ENCODE results near the gene CLPSL2.

The CLPSL2 gene

DNA sequence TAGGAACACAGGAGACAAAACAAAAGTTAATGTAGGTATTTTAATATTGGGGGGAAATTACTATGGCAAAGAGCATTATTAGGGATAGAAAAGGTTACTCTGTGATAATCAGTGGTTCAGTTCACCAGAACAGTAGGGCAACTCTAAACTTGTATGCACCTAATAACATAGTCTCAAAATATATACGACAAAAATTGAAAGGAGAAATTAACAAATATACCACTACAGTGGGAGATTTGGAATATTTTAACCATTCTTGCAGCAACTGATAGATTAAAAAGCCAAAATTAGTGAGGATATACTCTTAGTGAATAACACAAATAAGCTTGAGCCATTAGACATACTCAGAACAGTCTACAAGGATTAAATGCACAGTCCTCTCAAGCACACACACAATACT lies 28.5 kb upstream of the CLPSL2 start:
- no peak for FAIRE-seq

DNA sequence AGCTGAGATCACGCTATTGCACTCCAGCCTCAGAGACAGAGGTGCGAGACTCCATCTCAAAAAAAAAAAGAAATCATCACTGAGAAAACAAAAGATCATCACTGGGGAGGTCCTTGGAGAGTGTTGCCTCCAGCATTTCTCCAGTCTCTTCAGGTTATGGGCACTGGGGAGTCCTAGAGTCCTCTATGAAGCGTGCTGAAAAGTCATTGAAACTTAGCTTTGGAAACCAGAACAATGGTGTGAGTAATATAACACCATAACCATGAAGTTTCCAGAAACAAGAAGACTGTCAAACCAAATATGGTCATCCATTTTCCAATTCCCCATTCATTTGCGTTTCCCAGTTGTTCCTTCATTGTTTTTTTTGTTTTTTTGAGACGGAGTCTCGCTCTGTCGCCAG lies 25.8 kb upstream of the CLPSL2 start:
- no peak for FAIRE-seq

DNA sequence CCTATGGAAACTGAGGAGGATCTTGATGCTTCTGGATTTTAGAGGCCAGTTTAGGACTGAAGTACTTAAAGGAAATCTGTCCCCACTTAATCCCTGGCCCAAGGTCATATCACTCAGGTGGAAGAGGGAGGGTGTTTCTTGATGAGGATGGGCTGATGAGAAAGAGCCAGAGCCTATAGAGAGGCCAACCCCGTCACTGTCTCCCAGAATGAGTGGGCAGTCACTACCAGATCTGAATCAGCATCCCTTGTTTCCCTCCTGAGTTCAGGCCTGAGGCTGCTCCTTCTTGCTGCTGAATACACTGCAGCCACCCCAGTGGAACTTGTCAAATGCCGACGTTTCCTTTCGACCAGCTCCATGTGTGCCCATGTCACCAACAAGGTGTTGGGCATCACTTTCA lies 24.8 kb upstream of the CLPSL2 start:
- FAIRE-seq = no peak

DNA sequence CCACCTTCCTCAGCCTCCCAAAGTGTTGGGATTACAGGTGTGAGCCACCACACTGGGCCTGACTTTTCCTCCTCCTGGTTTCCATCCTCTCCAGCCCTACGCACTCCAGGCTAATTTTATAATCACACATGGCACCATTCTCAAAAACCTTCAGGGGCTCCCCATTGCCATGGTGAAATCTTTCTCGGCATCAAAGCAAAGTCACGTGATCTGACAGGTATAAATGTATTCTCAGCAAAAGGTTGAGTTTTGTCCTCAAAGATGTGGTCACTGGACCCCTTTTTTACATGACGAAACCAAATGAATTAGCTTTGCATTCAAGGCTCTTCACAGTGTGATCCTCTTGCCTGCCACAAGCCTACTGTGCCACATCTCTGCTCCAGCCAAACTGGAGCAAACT lies 24.1 kb upstream of the CLPSL2 start:
- no peak for FAIRE-seq

DNA sequence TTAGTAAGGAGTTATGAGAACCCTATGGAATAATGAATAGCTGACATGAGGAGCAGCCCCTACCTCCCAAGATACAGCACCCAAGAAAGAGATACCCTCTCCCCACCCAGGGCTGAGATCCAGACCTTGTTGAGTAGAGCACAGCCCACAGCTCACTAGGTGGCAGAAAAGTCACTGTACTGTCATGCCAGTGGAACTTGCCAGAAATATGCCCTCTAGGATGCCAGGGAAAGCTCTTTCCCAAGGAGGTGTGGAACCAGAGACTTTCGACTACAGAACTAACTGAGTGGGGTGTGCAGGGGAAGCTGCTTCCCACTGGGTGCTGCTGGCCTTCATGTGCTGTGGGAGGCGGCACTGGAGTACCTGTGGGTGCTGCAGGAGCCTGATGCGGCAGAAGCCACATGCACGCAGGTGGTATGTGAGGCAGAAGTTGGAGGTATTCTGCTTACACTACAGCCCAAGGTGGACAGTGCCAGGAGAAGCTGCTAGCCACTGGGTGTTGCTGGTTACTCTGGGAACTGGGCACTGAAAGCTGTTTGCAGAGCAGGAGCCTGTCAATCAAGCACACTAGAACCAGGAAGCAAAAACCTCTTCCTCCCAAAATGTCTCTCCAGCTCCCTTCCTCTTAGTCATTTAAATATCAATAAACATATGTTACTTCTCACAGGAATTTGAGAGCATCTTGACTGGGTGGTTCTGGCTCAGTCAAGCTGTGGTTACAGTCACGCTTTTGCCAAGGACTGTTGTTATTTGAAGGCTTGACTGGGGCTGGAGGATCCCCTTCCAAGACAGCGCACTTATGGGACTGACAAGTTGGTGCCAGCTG lies 21.7 kb upstream of the CLPSL2 start:
- FAIRE-seq = no peak

DNA sequence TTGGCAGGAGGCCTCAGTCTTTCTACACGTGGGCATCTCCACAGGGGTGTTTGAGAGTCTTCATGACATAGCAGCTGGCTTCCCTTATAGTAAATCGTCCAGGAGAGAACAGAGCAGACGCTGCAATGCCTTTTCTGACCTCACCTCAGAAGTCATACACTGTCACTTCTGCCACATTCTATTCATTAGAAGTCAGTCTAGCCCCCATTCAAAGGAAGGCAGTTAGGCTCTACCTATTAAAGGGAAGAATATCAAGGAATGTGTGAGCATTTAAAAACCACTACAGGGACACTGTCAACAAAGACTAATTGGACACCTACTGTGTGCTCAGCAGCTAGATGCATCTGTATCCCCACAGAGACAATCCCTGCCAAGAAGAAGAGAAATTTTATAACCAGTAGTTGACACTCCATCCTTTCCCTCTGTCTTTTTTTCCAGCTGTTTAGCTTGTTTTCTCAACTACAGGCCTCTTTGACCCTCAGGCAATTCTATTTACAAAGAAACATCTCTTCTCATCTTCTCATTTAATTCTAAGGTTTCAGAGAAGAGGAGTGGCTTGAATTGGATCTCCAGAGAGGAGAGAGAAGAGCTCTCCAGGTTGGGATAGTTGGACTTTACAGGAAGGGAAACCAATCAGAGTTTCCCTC lies 21.0 kb upstream of the CLPSL2 start:
- no peak for FAIRE-seq

DNA sequence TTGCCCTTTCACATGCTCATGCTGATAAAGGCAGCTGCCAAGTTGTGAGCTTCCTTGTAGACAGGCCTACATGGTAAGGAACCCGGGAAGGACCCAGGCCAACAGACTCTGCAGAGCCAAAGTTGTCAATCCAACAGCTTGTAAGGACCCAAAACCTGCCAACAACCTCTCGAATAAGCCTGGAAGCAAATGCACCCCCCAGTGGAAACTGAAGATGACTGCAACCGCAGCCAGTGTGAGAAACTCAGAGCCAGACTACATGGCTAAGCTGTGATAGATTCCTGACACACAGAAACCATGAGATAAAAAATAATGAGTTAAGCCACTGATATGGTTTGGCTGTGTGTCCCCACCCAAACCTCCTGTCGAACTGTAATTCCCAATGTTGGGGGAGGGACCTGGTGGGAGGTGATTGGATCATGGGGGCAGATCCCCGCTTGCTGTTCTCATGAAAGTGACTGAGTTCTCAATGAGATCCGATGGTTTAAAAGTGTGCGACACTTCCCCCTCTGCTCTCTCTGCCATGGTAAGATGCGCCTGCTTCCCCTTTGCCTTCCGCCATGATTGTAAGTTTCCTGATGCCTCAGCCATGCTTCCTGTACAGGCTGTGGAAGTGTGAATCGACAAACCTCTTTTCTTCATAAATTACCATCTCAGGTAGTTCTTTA lies 18.8 kb upstream of the CLPSL2 start:
- no peak for FAIRE-seq

DNA sequence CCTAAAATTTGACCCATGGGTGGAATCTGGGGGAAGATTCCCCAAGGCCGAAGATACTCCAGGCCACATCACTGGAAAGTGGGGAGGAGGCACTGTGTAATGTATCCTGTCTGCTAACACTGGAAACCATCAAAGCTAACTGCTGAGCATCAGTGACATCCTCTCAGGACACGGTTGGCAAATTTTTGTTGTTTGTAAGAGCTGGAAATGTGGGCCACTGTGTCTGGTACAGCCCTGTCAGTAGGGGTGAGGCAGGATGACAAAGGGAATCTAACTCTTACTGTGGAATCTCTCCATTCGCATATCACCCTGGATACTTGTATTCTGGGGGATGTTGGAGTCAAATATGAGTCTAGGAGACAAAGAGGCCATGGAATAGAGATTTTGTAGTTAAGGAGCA lies 17.0 kb upstream of the CLPSL2 start:
- no peak for FAIRE-seq

DNA sequence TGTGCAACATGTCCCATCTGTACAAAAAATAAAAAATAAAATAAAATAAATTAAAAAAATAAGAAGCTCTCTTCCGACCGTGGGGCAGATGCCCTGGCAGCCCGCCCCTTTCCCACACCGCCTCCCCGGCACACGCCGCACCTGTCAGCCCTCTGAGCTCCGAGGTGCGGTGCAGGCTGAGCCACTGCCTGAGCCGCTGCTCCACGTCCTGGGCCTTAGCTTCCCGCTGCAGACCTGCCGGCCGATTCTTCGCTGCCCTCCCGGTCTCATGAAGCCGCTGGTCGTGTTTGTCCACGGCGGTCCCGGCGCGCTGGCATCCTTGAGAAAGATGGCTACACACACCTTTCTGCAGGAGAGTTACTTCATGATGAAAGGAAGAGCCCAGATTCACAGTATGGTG lies 10.7 kb upstream of the CLPSL2 start:
- FAIRE-seq = no peak

DNA sequence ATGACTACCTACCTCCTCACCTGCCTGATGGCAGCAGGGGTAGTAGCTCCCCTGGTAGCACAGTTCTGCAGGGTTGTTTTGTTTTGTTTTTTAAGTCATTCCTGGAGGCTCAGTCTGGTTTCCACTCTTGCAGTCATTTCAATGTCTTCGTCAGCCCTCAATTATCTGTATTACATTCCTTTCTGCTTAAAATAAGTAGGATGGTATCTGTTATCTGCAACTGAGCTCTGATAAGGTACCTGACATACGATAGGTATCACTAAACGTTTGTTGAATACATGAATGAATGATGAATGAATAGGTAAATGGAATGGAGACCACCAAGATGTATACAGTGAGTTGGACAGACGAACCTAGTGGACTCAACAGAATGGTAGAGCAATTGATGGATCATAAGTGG lies 7.2 kb upstream of the CLPSL2 start:
- no peak for FAIRE-seq

DNA sequence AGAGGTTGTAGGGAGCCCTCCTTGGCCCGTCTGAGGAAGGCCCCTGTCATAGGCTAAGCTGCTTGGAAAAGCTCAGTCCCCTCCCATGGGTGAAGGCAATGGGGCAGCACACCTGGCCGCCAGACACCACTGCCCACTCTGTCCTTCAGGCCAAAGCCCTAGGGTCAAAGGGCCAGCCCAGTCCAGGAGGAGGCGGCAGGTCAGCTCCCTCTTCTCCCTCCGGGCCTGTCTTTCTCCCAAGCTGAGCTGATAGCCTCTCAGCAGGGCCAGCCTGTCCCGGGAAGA lies 5.1 kb upstream of the CLPSL2 start:
- FAIRE-seq = no peak

DNA sequence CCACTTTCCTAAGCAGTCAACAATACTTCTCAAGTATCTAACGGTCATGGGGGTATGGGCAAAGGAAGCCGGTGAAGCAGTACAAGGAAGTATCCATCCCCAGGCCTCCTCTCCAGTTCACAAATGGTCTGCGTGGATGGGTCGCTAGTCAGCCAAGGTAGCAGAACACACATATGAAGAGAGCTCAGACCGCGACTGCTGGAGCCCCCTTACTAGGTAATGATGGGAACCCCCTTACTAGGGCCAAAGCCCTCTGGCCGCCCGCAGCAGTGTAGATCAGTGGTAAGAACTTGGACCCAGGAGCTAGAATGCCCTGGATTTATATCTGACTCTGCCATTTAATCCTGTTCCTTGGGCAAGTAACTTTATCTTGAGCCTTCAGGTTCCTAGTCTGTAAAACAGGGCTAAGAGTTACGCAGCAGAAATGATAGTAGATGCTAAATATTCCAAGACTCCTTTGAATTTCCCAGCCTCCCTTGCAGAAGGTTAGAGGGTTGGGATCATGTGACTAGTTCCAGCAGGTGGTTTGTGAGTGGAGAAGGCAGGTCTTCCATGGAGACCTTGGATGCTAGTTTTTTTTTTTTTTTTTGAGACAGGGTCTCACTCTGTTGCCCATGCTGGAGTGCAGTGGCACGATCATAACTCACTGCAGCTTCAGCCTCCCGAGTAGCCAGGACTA lies 2.1 kb upstream of the CLPSL2 start:
- no peak for FAIRE-seq

DNA sequence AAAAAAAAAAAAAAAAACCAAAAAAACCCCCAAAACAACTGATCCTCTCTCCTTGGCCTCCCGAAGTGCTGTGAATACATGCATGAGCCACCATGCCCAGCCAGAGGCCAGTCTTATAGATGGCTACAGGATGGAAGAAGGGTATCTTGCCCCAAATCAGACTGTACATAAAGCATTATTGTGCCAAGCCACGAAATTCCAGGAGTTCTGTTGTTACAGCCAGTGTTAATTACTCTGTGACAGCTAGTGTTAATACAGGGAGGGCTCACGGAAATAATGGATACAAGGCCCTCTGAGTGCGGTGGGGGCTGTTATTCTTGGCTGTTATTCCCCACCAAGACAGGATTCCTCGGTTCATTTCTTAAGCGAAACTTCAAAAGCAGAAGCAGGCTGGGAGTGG lies 1.4 kb upstream of the CLPSL2 start:
- no peak for FAIRE-seq

DNA sequence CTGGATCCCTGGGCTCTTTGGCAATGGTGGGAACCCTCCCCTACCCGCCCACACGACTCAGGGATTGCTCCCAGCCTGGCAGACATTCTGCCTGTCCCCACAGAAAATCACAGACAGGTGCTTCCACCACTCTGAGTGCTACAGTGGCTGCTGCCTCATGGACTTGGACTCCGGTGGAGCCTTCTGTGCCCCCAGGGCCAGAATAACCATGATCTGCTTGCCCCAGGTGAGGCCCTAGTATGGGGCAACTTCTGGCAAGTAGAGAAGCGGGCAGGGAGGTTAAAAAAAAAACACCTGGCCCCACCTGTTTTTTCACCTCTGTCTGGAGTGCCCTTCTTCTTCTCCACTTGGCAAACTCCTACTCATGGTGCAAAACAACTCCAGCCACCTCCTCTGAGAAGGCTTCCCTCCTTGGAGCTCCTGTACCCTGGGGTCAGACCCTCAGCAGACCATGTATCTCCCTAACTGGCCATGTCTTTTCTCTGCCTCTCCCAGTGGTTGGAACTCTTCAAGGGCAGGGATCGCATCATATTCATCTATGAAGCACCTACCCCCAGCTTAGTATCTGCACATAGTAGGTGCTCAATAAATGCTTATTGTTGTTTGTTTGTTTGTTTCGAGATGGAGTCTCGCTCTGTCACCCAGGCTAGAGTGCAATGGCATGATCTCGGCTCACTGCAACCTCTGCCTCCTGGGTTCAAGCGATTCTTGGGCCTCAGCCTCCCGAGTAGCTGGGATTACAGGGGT lies 1.1 kb downstream of the CLPSL2 start:
- FAIRE-seq = no peak

DNA sequence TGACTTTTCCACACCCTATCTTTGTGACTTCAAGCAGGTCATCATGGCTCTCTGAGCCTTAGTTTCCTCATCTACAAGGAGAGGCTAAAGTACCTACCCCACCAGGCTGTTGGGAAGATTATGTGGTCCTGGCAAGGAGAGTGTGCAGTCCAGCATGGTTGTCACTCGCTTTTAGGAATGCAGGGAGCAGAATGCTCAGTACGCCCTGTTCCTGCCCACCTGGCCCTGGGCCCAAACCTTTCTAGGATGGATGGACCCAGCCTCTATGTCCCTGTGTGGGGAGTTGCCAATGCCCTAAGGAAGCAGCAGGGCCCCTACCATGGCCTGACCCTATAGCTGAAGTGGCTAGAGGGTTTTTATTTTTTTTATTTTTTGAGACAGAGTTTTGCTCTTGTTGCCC lies 2.0 kb downstream of the CLPSL2 start:
- FAIRE-seq = no peak

DNA sequence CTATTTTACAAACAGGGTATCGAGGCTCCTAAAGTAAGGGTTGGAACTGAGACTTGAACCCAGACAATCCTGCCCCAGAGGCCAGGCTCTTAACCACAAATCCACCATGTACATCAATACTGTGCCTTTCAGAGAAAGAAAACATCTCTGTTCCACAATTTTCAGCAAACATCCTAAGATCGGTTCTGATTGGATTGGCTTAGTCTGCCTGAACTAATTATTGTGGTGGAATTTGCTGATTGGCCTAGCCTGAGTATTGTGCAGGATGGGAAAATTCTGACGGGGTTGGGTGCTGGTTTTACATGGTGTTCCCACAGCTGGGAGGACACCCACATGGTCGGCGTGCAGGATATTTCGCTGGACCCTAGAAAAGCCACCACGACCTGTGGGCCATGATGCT lies 4.3 kb downstream of the CLPSL2 start, which contains the start of gene CLPSL1:
TSS of gene CLPSL1 (plus strand) at position 301 of the 400 bp plus-strand sequence. CDS start at position 393, 92 bp downstream.
- no peak for FAIRE-seq

DNA sequence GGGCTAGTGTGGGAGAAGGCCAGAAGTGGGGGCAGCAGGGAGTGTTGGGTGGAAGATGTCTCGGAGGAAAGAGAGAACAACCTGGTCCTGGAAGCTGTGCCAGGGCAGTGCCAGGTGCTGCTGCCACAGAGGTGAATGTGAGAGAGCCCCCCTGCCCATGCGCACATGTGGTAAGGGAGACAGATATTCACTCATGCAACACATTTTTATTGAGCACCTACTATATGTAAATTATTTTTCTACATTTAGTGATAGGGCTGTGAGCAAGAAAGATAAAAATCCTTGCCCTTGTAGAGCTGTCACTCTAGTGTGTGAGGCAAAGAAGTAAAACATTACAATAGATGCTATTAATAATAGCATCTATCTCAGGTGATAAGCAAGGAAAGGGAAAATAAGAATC lies 4.9 kb downstream of the CLPSL2 start:
- no peak for FAIRE-seq

DNA sequence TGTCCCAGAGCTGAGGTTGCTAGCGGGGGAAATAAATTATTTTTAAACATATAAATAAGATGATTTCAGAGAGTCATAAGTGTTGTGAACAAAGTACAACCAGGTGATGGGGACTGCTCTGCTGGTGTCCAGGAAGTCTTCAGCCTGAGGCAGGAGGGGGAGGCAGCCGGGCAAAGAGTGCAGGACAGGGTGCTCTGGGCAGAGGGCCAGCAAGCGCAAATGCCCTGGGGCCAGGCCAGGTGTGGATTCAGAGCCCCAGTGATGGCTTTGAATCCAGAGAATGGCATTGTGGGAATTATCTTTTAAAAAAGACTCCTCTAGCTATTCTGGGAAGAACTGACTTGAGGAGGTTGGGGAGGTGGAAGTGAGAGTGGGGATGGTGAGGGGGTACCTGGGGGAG lies 6.0 kb downstream of the CLPSL2 start:
- FAIRE-seq = no peak

DNA sequence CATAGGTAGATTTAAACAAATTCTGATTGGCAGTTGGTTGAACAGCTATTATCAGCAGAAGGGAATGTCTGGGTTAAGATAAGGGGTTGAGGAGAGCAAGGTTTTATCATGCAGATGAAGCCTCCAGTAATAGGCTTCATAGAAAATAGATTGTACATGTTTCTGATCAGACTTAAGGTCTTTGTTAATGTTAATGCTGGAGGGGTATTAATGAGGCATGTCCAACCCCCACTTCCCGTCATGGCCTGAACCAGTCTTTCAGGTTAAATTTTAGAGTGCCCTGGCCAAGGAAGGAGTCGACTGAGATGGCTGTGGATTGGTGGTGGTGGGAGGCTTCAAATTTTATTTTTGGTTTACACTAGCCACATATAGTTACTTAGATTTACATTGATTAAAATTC lies 7.8 kb downstream of the CLPSL2 start:
- FAIRE-seq = no peak

DNA sequence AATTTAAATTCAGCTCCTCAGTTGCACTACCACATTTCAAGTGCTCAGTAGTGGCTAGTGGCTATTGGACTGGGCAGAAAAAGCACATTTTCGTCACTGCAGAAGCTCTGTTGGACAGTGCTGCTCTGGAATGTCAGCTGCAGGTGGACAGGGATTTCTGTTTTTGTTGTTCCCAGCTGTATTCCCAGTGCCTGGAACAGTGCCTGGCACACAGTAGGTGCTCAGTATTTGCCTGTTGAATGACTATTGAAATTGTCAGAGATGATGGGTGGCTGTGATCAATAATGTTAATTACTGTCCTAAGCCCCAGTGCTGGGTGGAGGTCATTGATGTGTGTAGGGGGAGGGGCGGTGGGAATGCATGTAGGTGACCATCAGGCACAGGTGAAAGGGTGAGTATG lies 9.9 kb downstream of the CLPSL2 start:
- no peak for FAIRE-seq

DNA sequence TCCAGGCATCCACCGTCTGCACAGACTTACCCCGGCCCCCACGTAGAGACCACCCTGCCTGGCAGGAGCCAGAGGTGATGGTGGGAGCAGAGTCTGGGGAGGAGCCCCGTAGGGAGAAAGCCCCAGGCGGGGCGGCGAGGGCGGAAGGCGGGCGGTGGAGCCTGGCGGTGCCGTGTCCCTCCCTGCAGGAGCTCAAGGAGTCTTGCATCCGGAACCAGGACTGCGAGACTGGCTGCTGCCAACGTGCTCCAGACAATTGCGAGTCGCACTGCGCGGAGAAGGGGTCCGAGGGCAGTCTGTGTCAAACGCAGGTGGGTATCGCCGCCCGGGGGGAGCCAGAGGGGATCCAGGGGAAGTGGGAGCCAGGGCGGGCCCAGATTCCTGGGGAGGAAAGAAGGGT lies 10.4 kb downstream of the CLPSL2 start:
- FAIRE-seq = no peak

DNA sequence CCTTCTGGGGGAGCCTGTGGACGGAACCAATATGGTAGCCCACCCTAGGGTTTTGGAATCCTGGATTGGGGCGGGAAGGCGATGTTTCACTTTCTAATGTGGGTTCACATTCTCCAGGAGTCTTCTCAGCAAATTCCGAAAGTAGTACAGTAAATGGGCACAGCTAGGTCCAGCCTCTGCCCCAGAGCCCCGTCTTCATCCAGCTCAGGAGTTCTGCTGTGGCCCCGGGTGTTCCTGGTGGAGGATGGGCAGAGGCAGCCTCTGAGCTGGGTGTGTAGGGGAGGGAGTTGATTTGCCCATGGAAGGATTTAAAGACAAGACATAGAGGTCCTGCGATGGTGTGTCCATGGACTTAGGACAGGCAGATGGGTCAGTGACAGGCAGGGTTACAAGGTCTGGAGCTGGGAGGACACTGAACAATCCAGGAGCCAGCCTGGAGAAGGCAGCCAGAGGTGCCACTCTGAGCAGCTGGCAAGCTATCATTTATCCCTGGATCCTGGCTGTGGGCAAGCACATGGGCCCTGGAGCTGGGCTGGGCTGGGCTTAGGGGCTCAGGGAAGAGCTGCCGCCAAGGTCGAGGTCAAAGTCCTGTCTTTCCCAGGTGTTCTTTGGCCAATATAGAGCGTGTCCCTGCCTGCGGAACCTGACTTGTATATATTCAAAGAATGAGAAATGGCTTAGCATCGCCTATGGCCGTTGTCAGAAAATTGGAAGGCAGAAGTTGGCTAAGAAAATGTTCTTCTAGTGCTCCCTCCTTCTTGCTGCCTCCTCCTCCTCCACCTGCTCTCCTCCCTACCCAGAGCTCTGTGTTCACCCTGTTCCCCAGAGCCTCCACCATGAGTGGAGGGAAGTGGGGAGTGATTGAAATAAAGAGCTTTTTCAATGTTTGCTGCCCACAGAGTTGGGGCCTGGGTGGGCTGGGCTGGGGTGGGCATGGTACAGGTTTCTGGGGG lies 11.1 kb downstream of the CLPSL2 start:
- FAIRE-seq = no peak
